HepG2 (cell line): Measurements from ENCODE around the gene ING5. TPM values are rescaled to one million over a fixed set of nuclear protein-coding genes. Genes with fewer than 3 reads are reported as not detected.

Experiments
- ATAC-seq: fragments of 200-7000 bp; cut with Tn5 transposase; 3 replicates; pipeline ENCODE4 v1.9.1; 2020; ENCODE audit warnings: mild to moderate bottlenecking, moderate library complexity
- BruUV-seq: library from RNA; stranded (reverse); fragments of 400-500 nt; replicated peaks from 2 replicates; lab custom pipeline; 2021; lab: Mats Ljungman, UMichigan
- CTCF ChIA-PET: fragments of 300-600 bp; formaldehyde crosslinking; extraction: SDS; loops from one replicate; lab custom pipeline; 2021; ENCODE audit warnings: low total read pairs, inconsistent platforms, low intra/inter-chr PET ratio; lab: Yijun Ruan, JAX
- POLR2A ChIA-PET: fragments of 350-600 bp; sonication (Branson Sonifier 250); formaldehyde crosslinking; loops from one replicate; lab custom pipeline; 2020; ENCODE audit warnings: antibody characterized with exemption, inconsistent platforms; lab: Yijun Ruan, JAX
- DNase-seq: peaks from one replicate; pipeline ENCODE4 v3.0.0-alpha.2; 2015; ENCODE audit warnings: low spot score
- FAIRE-seq: peaks from 3 replicates; lab custom pipeline; 2011; peaks lifted over from hg19 to GRCh38; lab: Jason Lieb, UNC
- H2AFZ ChIP-seq: one replicate; pipeline ENCODE4 v1.6.1; 2011; ENCODE audit warnings: low read length, inconsistent platforms
- H3K27ac ChIP-seq: fragments of 300-600 bp; 3 replicates; pipeline ENCODE4 v1.8.0; 2011; ENCODE audit warnings: mixed run types, mild to moderate bottlenecking, mixed read lengths, low read length, inconsistent platforms; ENCODE audit not compliant: insufficient read depth; ENCODE audit errors: extremely low read length
- H3K27me3 ChIP-seq, 2 experiments: fragments of 200-600 bp in 1 of 2; 2 replicates in 1 of 2; 3 replicates in 1 of 2; pipeline versions ENCODE4 v1.6.0 to v1.8.0; 2011; ENCODE audit warnings: low read length in 2 of 2, mild to moderate bottlenecking in 2 of 2, moderate library complexity in 2 of 2, inconsistent platforms in 1 of 2; ENCODE audit not compliant: insufficient read depth in 2 of 2, control insufficient read depth in 1 of 2
- H3K36me3 ChIP-seq, 2 experiments: fragments of 200-600 bp in 1 of 2; replicated peaks in 1 of 2; 2 replicates in 1 of 2; 3 replicates in 1 of 2; pipeline versions ENCODE4 v1.5.1 to v1.8.0; 2011; ENCODE audit warnings: low read length in 2 of 2, inconsistent platforms in 1 of 2; ENCODE audit not compliant: insufficient read depth in 2 of 2, control insufficient read depth in 1 of 2
- H3K4me1 ChIP-seq: 2 replicates; pipeline ENCODE4 v1.5.1; 2012; ENCODE audit warnings: low read length, inconsistent platforms; ENCODE audit not compliant: insufficient read depth
- H3K4me2 ChIP-seq: 2 replicates; pipeline ENCODE4 v1.6.0; 2011; ENCODE audit warnings: low read depth, low read length, inconsistent platforms
- H3K4me3 ChIP-seq, 3 experiments: fragments of 200-600 bp in 1 of 3; sonication (generic), shearing (Covaris generic) in 1 of 3; replicated peaks in 1 of 3; 2 replicates each; pipeline ENCODE4 v1.5.1; 2011 to 2016; ENCODE audit warnings: low read length in 3 of 3, inconsistent platforms in 2 of 3, low read depth in 2 of 3, mild to moderate bottlenecking in 2 of 3, control low read depth in 1 of 3, mixed read lengths in 1 of 3; ENCODE audit not compliant: insufficient read depth in 1 of 3
- H3K79me2 ChIP-seq: one replicate; pipeline ENCODE4 v1.6.1; 2011; ENCODE audit warnings: low read length, inconsistent platforms; ENCODE audit not compliant: insufficient read depth
- H3K9ac ChIP-seq: 2 replicates; pipeline ENCODE4 v1.6.0; 2011; ENCODE audit warnings: mild to moderate bottlenecking, low read depth, low read length, inconsistent platforms; ENCODE audit not compliant: insufficient read depth
- H3K9me3 ChIP-seq: 2 replicates; pipeline ENCODE4 v1.5.1; 2012; ENCODE audit warnings: mild to moderate bottlenecking, low read length
- H4K20me1 ChIP-seq: 2 replicates; pipeline ENCODE4 v1.6.0; 2011; ENCODE audit warnings: inconsistent platforms, mild to moderate bottlenecking, low read length, moderate library complexity; ENCODE audit not compliant: insufficient read depth
- AGO2 ChIP-seq: fragments of 200-400 bp; formaldehyde crosslinking; optimal IDR thresholded peaks from 2 replicates; pipeline ENCODE3; 2017; ENCODE audit warnings: mild to moderate bottlenecking, low read depth, low read length, moderate library complexity
- FOXP1 ChIP-seq, 2 experiments: fragments of 450-650 bp in 1 of 2; IDR thresholded peaks; 2 replicates each; pipeline ENCODE4 v1.6.1; 2017 to 2018; ENCODE audit warnings: antibody characterized with exemption in 1 of 2
- HDAC6 ChIP-seq: fragments of 200-600 bp; sonication (generic); IDR thresholded peaks from 2 replicates; pipeline ENCODE4 v1.7.0; 2017; ENCODE audit warnings: mild to moderate bottlenecking, antibody characterized with exemption, low read length, low read depth
- MAFK ChIP-seq, 2 experiments: IDR thresholded peaks in 1 of 2; conservative IDR thresholded peaks in 1 of 2; 2 replicates each; pipeline ENCODE4 v1.6.1; 2011; ENCODE audit warnings: improper control_type of control experiment in 2 of 2, low read length in 2 of 2
- MBNL3 ChIP-seq: fragments of 250-450 bp; sonication (Bioruptor Pico); conservative IDR thresholded peaks from 2 replicates; pipeline ENCODE4 v1.8.0; 2022; ENCODE audit warnings: mild to moderate bottlenecking, inconsistent platforms
- PAF1 ChIP-seq: IDR thresholded peaks from 2 replicates; pipeline ENCODE4 v1.6.1; 2016; ENCODE audit warnings: missing genetic modification reagents, missing compliant biosample characterization
- PITX1 ChIP-seq: sonication (generic); formaldehyde crosslinking; IDR thresholded peaks from 2 replicates; pipeline ENCODE4 v1.5.1; 2020; ENCODE audit warnings: mild to moderate bottlenecking, missing genetic modification reagents
- POLR2G ChIP-seq: fragments of 200-400 bp; formaldehyde crosslinking; IDR thresholded peaks from 2 replicates; pipeline ENCODE4 v1.6.1; 2018; ENCODE audit warnings: mild to moderate bottlenecking, low read depth, low read length, moderate library complexity
- RAD21 ChIP-seq: fragments of 450-650 bp; formaldehyde crosslinking; IDR thresholded peaks from 2 replicates; pipeline ENCODE4 v1.5.0; 2020; ENCODE audit warnings: mild to moderate bottlenecking
- RBM22 ChIP-seq: fragments of 200-400 bp; formaldehyde crosslinking; optimal IDR thresholded peaks from 2 replicates; pipeline ENCODE3; 2017; ENCODE audit warnings: mild to moderate bottlenecking, low read length, moderate library complexity
- ZFP36 ChIP-seq: fragments of 150-350 bp; IDR thresholded peaks from 2 replicates; pipeline ENCODE4 v1.6.1; 2018; ENCODE audit warnings: borderline replicate concordance, low read length, low read depth; ENCODE audit not compliant: partially characterized antibody
- ZNF124 ChIP-seq: sonication (generic); formaldehyde crosslinking; IDR thresholded peaks from 2 replicates; pipeline ENCODE4 v1.4.0; 2020; ENCODE audit warnings: missing genetic modification reagents
- ZNF180 ChIP-seq: sonication (generic); formaldehyde crosslinking; IDR thresholded peaks from 2 replicates; pipeline ENCODE4 v1.4.0; 2020; ENCODE audit warnings: low read depth, missing genetic modification reagents, borderline replicate concordance
- ZNF274 ChIP-seq: sonication (generic); formaldehyde crosslinking; IDR thresholded peaks from 2 replicates; pipeline ENCODE4 v1.5.1; 2020; ENCODE audit warnings: mild to moderate bottlenecking, missing genetic modification reagents
- ZNF343 ChIP-seq: sonication (generic); formaldehyde crosslinking; IDR thresholded peaks from 2 replicates; pipeline ENCODE4 v1.4.0; 2020; ENCODE audit warnings: mild to moderate bottlenecking, missing genetic modification reagents
- ZNF354B ChIP-seq: sonication (generic); formaldehyde crosslinking; IDR thresholded peaks from 2 replicates; pipeline ENCODE4 v1.8.0; 2022; ENCODE audit warnings: mild to moderate bottlenecking, missing genetic modification reagents
- ZNF496 ChIP-seq: sonication (generic); formaldehyde crosslinking; IDR thresholded peaks from 2 replicates; pipeline ENCODE4 v1.8.1; 2023; ENCODE audit warnings: mild to moderate bottlenecking, moderate library complexity, missing genetic modification reagents; ENCODE audit not compliant: insufficient replicate concordance
- ZNF574 ChIP-seq: sonication (generic); formaldehyde crosslinking; IDR thresholded peaks from 2 replicates; pipeline ENCODE4 v1.4.0; 2020; ENCODE audit warnings: missing genetic modification reagents
- ZNF83 ChIP-seq: sonication (generic); formaldehyde crosslinking; IDR thresholded peaks from 2 replicates; pipeline ENCODE4 v1.4.0; 2020; ENCODE audit warnings: missing genetic modification reagents, mild to moderate bottlenecking, borderline replicate concordance
- ZNF839 ChIP-seq: sonication (generic); formaldehyde crosslinking; IDR thresholded peaks from 2 replicates; pipeline ENCODE4 v1.4.0; 2020; ENCODE audit warnings: missing genetic modification reagents, mild to moderate bottlenecking, borderline replicate concordance
- ZNF878 ChIP-seq: sonication (generic); formaldehyde crosslinking; IDR thresholded peaks from 2 replicates; pipeline ENCODE4 v1.8.1; 2023; ENCODE audit warnings: mild to moderate bottlenecking, missing genetic modification reagents, moderate library complexity
- WGBS: methylation state at CpG from one replicate; pipeline ENCODE4 v1.1.6; 2017; ENCODE audit warnings: low lambda C conversion rate; 5-methylcytosine and 5-hydroxymethylcytosine counted together
- in situ Hi-C: cut with HindIII; loops from 2 replicates; pipeline ENCODE4 v1.10.0; 2017; ENCODE audit warnings: low pct_unique_long_range_greater_than_20kb; ENCODE audit not compliant: extremely low pct_ligation_motif_present
- intact Hi-C: fragments of 100-400 bp; cut with micrococcal nuclease; formaldehyde crosslinking; loops from one replicate; pipeline ENCODE4 v1.10.0; 2022; ENCODE audit not compliant: unreplicated experiment
- polyA plus RNA-seq, 8 experiments: library from polyadenylated mRNA; depleted of rRNA in 3 of 8; stranded (reverse) in 7 of 8; unstranded in 1 of 8; fragments of >200 nt; fragmentation: Illumina TruSeq in 4 of 8; extraction: Trizol in 4 of 8; gene quantifications; 2 replicates each; pipeline versions ENCODE4 v1.2.1 to v1.2.3, GENCODE V29; 2011 to 2016; ENCODE audit warnings: low read depth in 4 of 8, missing spikeins in 1 of 8, mixed read lengths in 1 of 8; ENCODE audit not compliant: insufficient read depth in 1 of 8
- total RNA-seq, 5 experiments: library from RNA; depleted of rRNA; stranded (reverse); fragments of >200 nt; fragmentation: Illumina TruSeq; extraction: Trizol; gene quantifications; 2 replicates each; pipeline ENCODE4 v1.2.3, GENCODE V29; 2016; ENCODE audit warnings: low read depth in 1 of 5

The ING5 gene
- total and polyA plus RNA-seq, 2 of the 13 experiments (the other 11 are each of a cell fraction or from before 2014, with no cell fraction given): 61.9 to 71.9 TPM

GRCh38 chr2:241673189-241673663 lies 28.6 kb upstream of the ING5 start (continued):
- TF ChIP-seq ZNF496 (CRISPR knock-in tag) (no peak), ZNF180 (no peak), MAFK (conservative IDR thresholded peaks at IDR 0.05 in 1 of 2, IDR thresholded peaks at IDR 0.05 in 1 of 2; ENCODE audit: low read length in 2 of 2) (no peak), PAF1 (CRISPR knock-in tag) (0 out of 2 replicates have a peak, but pooled peaks have one; percentile 37), POLR2G (peak; percentile 6; the same call in 1 of the 2 replicates), ZFP36 (no peak), ZNF124 (no peak), AGO2 (peak; percentile 55), ZNF878 (no peak)
- TF ChIP-seq, all 625 proteins: peak for 4

GRCh38 chr2:241673797-241674725 lies 27.8 kb upstream of the ING5 start:
- no TSS peak for BruUV-seq
- in situ Hi-C loops (no loop called here), intact Hi-C loops (no loop called here)
- CTCF ChIA-PET: no interaction called here
- Histone ChIP-seq H3K9ac (no peak overlapping the region), H3K27me3 (no peaks in the 10 kb centered on the region), H3K27ac (no peak overlapping the region), H3K4me2 (no peak overlapping the region), H2AFZ (no peak overlapping the region), H3K4me3 (no peak overlapping the region), H3K4me1 (no peaks in the 10 kb centered on the region), H4K20me1 (no peaks in the 10 kb centered on the region), H3K36me3 (peaks cover 38 to 73% of the 10 kb centered on the region in 2 experiments), H3K9me3 (no peaks in the 10 kb centered on the region), H3K79me2 (no peaks in the 10 kb centered on the region)
- peak; percentile 58 for ATAC-seq
- peak; percentile 28 for DNase-seq
- POLR2A ChIA-PET: no interaction called here
- FAIRE-seq: no peak
- 97% methylated on average over 21 of the region's 21 CpGs for WGBS
- no peak for TF ChIP-seq FOXP1 (IDR thresholded peaks at IDR 0.05)
- no peak for TF ChIP-seq FOXP1 (CRISPR knock-in tag; IDR thresholded peaks at IDR 0.05)
- TF ChIP-seq RBM22: peak; percentile 33
- TF ChIP-seq HDAC6: no peak
- peak; percentile 79 for TF ChIP-seq AGO2
- 0 out of 2 replicates have a peak, but pooled peaks have one; percentile 17 for TF ChIP-seq ZNF274
- TF ChIP-seq ZNF574 (CRISPR knock-in tag): 0 out of 2 replicates have a peak, but pooled peaks have one; percentile 9
- no peak for TF ChIP-seq ZNF83
- no peak for TF ChIP-seq ZNF839
- TF ChIP-seq RAD21 (CRISPR knock-in tag): peak; percentile 11; the same call in 1 of the 2 replicates
- 0 out of 2 replicates have a peak, but pooled peaks have one; percentile 29 for TF ChIP-seq ZNF343 (CRISPR knock-in tag)
- TF ChIP-seq ZNF354B: no peak
- TF ChIP-seq MBNL3 (CRISPR knock-in tag): no peak
- no peak for TF ChIP-seq PITX1 (CRISPR knock-in tag)
